Measurements from ENCODE around the gene FSTL3. TPM values are rescaled to one million over a fixed set of nuclear protein-coding genes. Genes with fewer than 3 reads are reported as not detected.
"Not testable (repeated sequence)": the region's sequence is repeated elsewhere in the genome, so short reads cannot be mapped to it uniquely, and the experiment has no call there.

FSTL3 gene
- total and polyA plus RNA-seq, 2 donors: 3.1 to 12.5 TPM

- peaks cover 9 to 35% of the 10 kb centered on the region in 2 donors for H3K27me3 ChIP-seq (ENCODE audit: control insufficient read depth in 2 of 2, insufficient read depth in 1 of 2, low read length in 1 of 2)
- not testable (repeated sequence) for H3K9me3 ChIP-seq (ENCODE audit: control insufficient read depth in 2 of 2, insufficient read depth in 1 of 2, low read length in 1 of 2); DNase-seq (ENCODE audit: low read depth in 6 of 9, low spot score in 9 of 9); H3K4me1 ChIP-seq (ENCODE audit: control insufficient read depth in 2 of 2, insufficient read depth in 2 of 2, low read length in 2 of 2); H3K27ac ChIP-seq (ENCODE audit: low read depth in 1 of 2, low read length in 1 of 2); H3K36me3 ChIP-seq (ENCODE audit: control insufficient read depth in 2 of 2, insufficient read depth in 2 of 2, low read length in 1 of 2); H3K4me3 ChIP-seq (ENCODE audit: low read length in 2 of 2)
- 73% methylated on average over 14 of the region's 14 CpGs for WGBS
These were observed 23.7 kb downstream of the FSTL3 start for GRCh38 chr19:699885-700284.

- not testable (repeated sequence) for H3K9me3 ChIP-seq (ENCODE audit: control insufficient read depth in 2 of 2, insufficient read depth in 1 of 2, low read length in 1 of 2); H3K27ac ChIP-seq (ENCODE audit: low read depth in 1 of 2, low read length in 1 of 2); H3K4me1 ChIP-seq (ENCODE audit: control insufficient read depth in 2 of 2, insufficient read depth in 2 of 2, low read length in 2 of 2); H3K4me3 ChIP-seq (ENCODE audit: low read length in 2 of 2); H3K36me3 ChIP-seq (ENCODE audit: control insufficient read depth in 2 of 2, insufficient read depth in 2 of 2, low read length in 1 of 2); DNase-seq (ENCODE audit: low read depth in 6 of 9, low spot score in 9 of 9)
- WGBS: 85% methylated on average over 6 of the region's 6 CpGs
- peaks cover 4 to 38% of the 10 kb centered on the region in 2 donors for H3K27me3 ChIP-seq (ENCODE audit: control insufficient read depth in 2 of 2, insufficient read depth in 1 of 2, low read length in 1 of 2)
These were observed 26.7 kb downstream of the FSTL3 start for GRCh38 chr19:702847-703246.

GRCh38 chr19:703329-703650 is 27.1 kb downstream of the FSTL3 start:
- peaks cover 8 to 43% of the 10 kb centered on the region in 2 donors for H3K27me3 ChIP-seq (ENCODE audit: control insufficient read depth in 2 of 2, insufficient read depth in 1 of 2, low read length in 1 of 2)
- no peak for DNase-seq (ENCODE audit: low read depth in 6 of 9, low spot score in 9 of 9)

GRCh38 chr19:703651-704446 is 27.7 kb downstream of the FSTL3 start:
- Histone ChIP-seq H3K4me3 (ENCODE audit: low read length in 2 of 2) (no peak overlapping the region), H3K36me3 (ENCODE audit: control insufficient read depth in 2 of 2, insufficient read depth in 2 of 2, low read length in 1 of 2) (no peaks in the 10 kb centered on the region), H3K27ac (ENCODE audit: low read depth in 1 of 2, low read length in 1 of 2) (no peak overlapping the region), H3K9me3 (ENCODE audit: control insufficient read depth in 2 of 2, insufficient read depth in 1 of 2, low read length in 1 of 2) (peaks cover 5 to 7% of the 10 kb centered on the region in 2 donors), H3K4me1 (ENCODE audit: control insufficient read depth in 2 of 2, insufficient read depth in 2 of 2, low read length in 2 of 2) (peaks cover 3 to 5% of the 10 kb centered on the region in 2 donors), H3K27me3 (ENCODE audit: control insufficient read depth in 2 of 2, insufficient read depth in 1 of 2, low read length in 1 of 2) (peaks cover 13 to 46% of the 10 kb centered on the region in 2 donors)
- WGBS: 4% methylated on average over 50 of the region's 50 CpGs
- DNase-seq (ENCODE audit: low read depth in 6 of 9, low spot score in 9 of 9): peak in 2 of 9 donors; percentile 16 to 28

More at GRCh38 chr19:703329-703650, 27.1 kb downstream of the FSTL3 start:
- H3K9me3 ChIP-seq (ENCODE audit: control insufficient read depth in 2 of 2, insufficient read depth in 1 of 2, low read length in 1 of 2): peaks cover 5 to 7% of the 10 kb centered on the region in 2 donors
- H3K4me1 ChIP-seq (ENCODE audit: control insufficient read depth in 2 of 2, insufficient read depth in 2 of 2, low read length in 2 of 2): peaks cover 1 to 5% of the 10 kb centered on the region in 2 donors
- no peak overlapping the region for H3K4me3 ChIP-seq (ENCODE audit: low read length in 2 of 2)
- no peak overlapping the region for H3K27ac ChIP-seq (ENCODE audit: low read depth in 1 of 2, low read length in 1 of 2)
- H3K36me3 ChIP-seq (ENCODE audit: control insufficient read depth in 2 of 2, insufficient read depth in 2 of 2, low read length in 1 of 2): no peaks in the 10 kb centered on the region
- WGBS: 38% methylated on average over 4 of the region's 4 CpGs

- H3K27me3 ChIP-seq (ENCODE audit: control insufficient read depth in 2 of 2, insufficient read depth in 1 of 2, low read length in 1 of 2): peaks cover 19 to 44% of the 10 kb centered on the region in 2 donors
- WGBS: 24% methylated on average over 14 of the region's 14 CpGs
These were observed 28.2 kb downstream of the FSTL3 start for GRCh38 chr19:704447-704741.

GRCh38 chr19:708154-709143 is 32.3 kb downstream of the FSTL3 start, which contains the start of gene PALM:
PALM (plus strand) TSS chr19:708935; CDS start chr19:709147, 212 bp downstream.
- H3K27ac ChIP-seq (ENCODE audit: low read depth in 1 of 2, low read length in 1 of 2): no peak within 1 kb of the TSS
- DNase-seq (ENCODE audit: low read depth in 6 of 9, low spot score in 9 of 9): no peak
- peaks cover 32 to 65% of the 10 kb centered on the region in 2 donors for H3K27me3 ChIP-seq (ENCODE audit: control insufficient read depth in 2 of 2, insufficient read depth in 1 of 2, low read length in 1 of 2)

More at GRCh38 chr19:704447-704741, 28.2 kb downstream of the FSTL3 start:
- Histone ChIP-seq H3K9me3 (ENCODE audit: control insufficient read depth in 2 of 2, insufficient read depth in 1 of 2, low read length in 1 of 2) (peaks cover 5 to 7% of the 10 kb centered on the region in 2 donors), H3K4me3 (ENCODE audit: low read length in 2 of 2) (no peak overlapping the region), H3K36me3 (ENCODE audit: control insufficient read depth in 2 of 2, insufficient read depth in 2 of 2, low read length in 1 of 2) (no peaks in the 10 kb centered on the region), H3K4me1 (ENCODE audit: control insufficient read depth in 2 of 2, insufficient read depth in 2 of 2, low read length in 2 of 2) (peaks cover 3 to 5% of the 10 kb centered on the region in 2 donors), H3K27ac (ENCODE audit: low read depth in 1 of 2, low read length in 1 of 2) (no peak overlapping the region)
- no peak for DNase-seq (ENCODE audit: low read depth in 6 of 9, low spot score in 9 of 9)

GRCh38 chr19:709196-709964 is 33.2 kb downstream of the FSTL3 start:
- 9% methylated on average over 78 of the region's 78 CpGs for WGBS
- H3K36me3 ChIP-seq (ENCODE audit: control insufficient read depth in 2 of 2, insufficient read depth in 2 of 2, low read length in 1 of 2): no peaks in the 10 kb centered on the region
- H3K4me3 ChIP-seq (ENCODE audit: low read length in 2 of 2): peak overlapping the region in 1 of 2 donors; percentile 46
- H3K4me1 ChIP-seq (ENCODE audit: control insufficient read depth in 2 of 2, insufficient read depth in 2 of 2, low read length in 2 of 2): peaks cover 1 to 3% of the 10 kb centered on the region in 2 donors
- DNase-seq (ENCODE audit: low read depth in 6 of 9, low spot score in 9 of 9): no peak
- no peak overlapping the region for H3K27ac ChIP-seq (ENCODE audit: low read depth in 1 of 2, low read length in 1 of 2)
- peaks cover 32 to 59% of the 10 kb centered on the region in 2 donors for H3K27me3 ChIP-seq (ENCODE audit: control insufficient read depth in 2 of 2, insufficient read depth in 1 of 2, low read length in 1 of 2)
- peaks cover 3 to 7% of the 10 kb centered on the region in 2 donors for H3K9me3 ChIP-seq (ENCODE audit: control insufficient read depth in 2 of 2, insufficient read depth in 1 of 2, low read length in 1 of 2)

More at GRCh38 chr19:708154-709143, 32.3 kb downstream of the FSTL3 start, which contains the start of gene PALM:
- Histone ChIP-seq H3K4me3 (ENCODE audit: low read length in 2 of 2) (peak within 1 kb of the TSS in 1 of 2 donors; percentile 46), H3K4me1 (ENCODE audit: control insufficient read depth in 2 of 2, insufficient read depth in 2 of 2, low read length in 2 of 2) (peaks cover 3 to 5% of the 10 kb centered on the region in 2 donors), H3K36me3 (ENCODE audit: control insufficient read depth in 2 of 2, insufficient read depth in 2 of 2, low read length in 1 of 2) (no peaks in the 10 kb centered on the region), H3K9me3 (ENCODE audit: control insufficient read depth in 2 of 2, insufficient read depth in 1 of 2, low read length in 1 of 2) (peaks cover 5 to 7% of the 10 kb centered on the region in 2 donors)
- WGBS: 14% methylated on average over 89 of the region's 93 CpGs

- Histone ChIP-seq H3K4me1 (ENCODE audit: control insufficient read depth in 2 of 2, insufficient read depth in 2 of 2, low read length in 2 of 2) (peaks cover 0 to 3% of the 10 kb centered on the region in 2 donors), H3K9me3 (ENCODE audit: control insufficient read depth in 2 of 2, insufficient read depth in 1 of 2, low read length in 1 of 2) (peaks cover 3 to 7% of the 10 kb centered on the region in 2 donors), H3K27me3 (ENCODE audit: control insufficient read depth in 2 of 2, insufficient read depth in 1 of 2, low read length in 1 of 2) (peaks cover 32 to 53% of the 10 kb centered on the region in 2 donors), H3K36me3 (ENCODE audit: control insufficient read depth in 2 of 2, insufficient read depth in 2 of 2, low read length in 1 of 2) (no peaks in the 10 kb centered on the region), H3K4me3 (ENCODE audit: low read length in 2 of 2) (no peak overlapping the region), H3K27ac (ENCODE audit: low read depth in 1 of 2, low read length in 1 of 2) (no peak overlapping the region)
- WGBS: 73% methylated on average over 27 of the region's 27 CpGs
- no peak for DNase-seq (ENCODE audit: low read depth in 6 of 9, low spot score in 9 of 9)
These were observed 33.9 kb downstream of the FSTL3 start for GRCh38 chr19:709965-710571.
